GM23248 (cell line): ENCODE results near the gene KEL. TPM values are rescaled to one million over a fixed set of nuclear protein-coding genes. Genes with fewer than 3 reads are reported as not detected.

Source experiments
- DNase-seq: peaks from one replicate; pipeline ENCODE4 v3.0.0-alpha.2; 2015
- H2AFZ ChIP-seq: fragments of 200-600 bp; sonication (generic); 2 replicates; pipeline ENCODE4 v1.6.1; 2016; ENCODE audit warnings: antibody characterized with exemption
- H3F3A ChIP-seq: fragments of 200-600 bp; sonication (generic); 2 replicates; pipeline ENCODE4 v1.6.1; 2016; ENCODE audit warnings: mild to moderate bottlenecking, antibody characterized with exemption, mixed run types; ENCODE audit not compliant: insufficient read depth
- H3K27ac ChIP-seq: fragments of 200-600 bp; sonication (generic); 2 replicates; pipeline ENCODE4 v1.5.1; 2016; ENCODE audit warnings: mild to moderate bottlenecking
- H3K27me3 ChIP-seq: fragments of 200-600 bp; sonication (generic); replicated peaks from 2 replicates; pipeline ENCODE4 v1.6.1; 2016; ENCODE audit warnings: mild to moderate bottlenecking; ENCODE audit not compliant: insufficient read depth
- H3K36me3 ChIP-seq: fragments of 200-600 bp; sonication (generic); 2 replicates; pipeline ENCODE4 v1.6.1; 2016; ENCODE audit warnings: low read depth, mild to moderate bottlenecking
- H3K4me1 ChIP-seq: fragments of 200-600 bp; sonication (generic); 2 replicates; pipeline ENCODE4 v1.6.1; 2016; ENCODE audit warnings: mild to moderate bottlenecking; ENCODE audit not compliant: insufficient read depth
- H3K4me2 ChIP-seq: fragments of 200-600 bp; sonication (generic); one replicate; pipeline ENCODE4 v1.6.1; 2016; ENCODE audit warnings: mild to moderate bottlenecking; ENCODE audit not compliant: unreplicated experiment
- H3K4me3 ChIP-seq: fragments of 200-600 bp; sonication (generic); 2 replicates; pipeline ENCODE4 v1.5.1; 2016; ENCODE audit warnings: mild to moderate bottlenecking
- H3K79me2 ChIP-seq: fragments of 200-600 bp; sonication (generic); 2 replicates; pipeline ENCODE4 v1.6.1; 2016; ENCODE audit warnings: mild to moderate bottlenecking; ENCODE audit not compliant: insufficient read depth
- H3K9ac ChIP-seq: fragments of 200-600 bp; sonication (generic); 2 replicates; pipeline ENCODE4 v1.6.1; 2016; ENCODE audit warnings: mild to moderate bottlenecking
- H3K9me2 ChIP-seq: fragments of 200-600 bp; sonication (generic); 2 replicates; pipeline ENCODE4 v1.6.1; 2016; ENCODE audit warnings: mixed run types, mild to moderate bottlenecking, moderate library complexity; ENCODE audit not compliant: insufficient read depth
- H3K9me3 ChIP-seq: fragments of 200-600 bp; sonication (generic); one replicate; pipeline ENCODE4 v1.6.1; 2017; ENCODE audit warnings: low read depth
- H4K20me1 ChIP-seq: fragments of 200-600 bp; sonication (generic); 2 replicates; pipeline ENCODE4 v1.6.0; 2016; ENCODE audit not compliant: insufficient read depth
- EZH2 ChIP-seq: fragments of 200-600 bp; sonication (generic); IDR thresholded peaks from 2 replicates; pipeline ENCODE4 v1.6.1; 2018; ENCODE audit warnings: antibody characterized with exemption, mild to moderate bottlenecking; ENCODE audit not compliant: insufficient read depth, poor library complexity, severe bottlenecking
- EZH2phosphoT487 ChIP-seq: fragments of 200-600 bp; sonication (generic); IDR thresholded peaks from 2 replicates; pipeline ENCODE4 v1.6.1; 2018; ENCODE audit warnings: antibody characterized with exemption, moderate library complexity, mild to moderate bottlenecking, low read depth; ENCODE audit not compliant: insufficient read depth
- WGBS, 2 experiments: methylation state at CpG; one replicate each; pipeline ENCODE4 v1.1.6; 2015 to 2017; ENCODE audit warnings: low lambda C conversion rate in 2 of 2, low coverage in 1 of 2; ENCODE audit errors: missing lambda C conversion rate in 2 of 2; 5-methylcytosine and 5-hydroxymethylcytosine counted together
- in situ Hi-C: fragments of 300-500 bp; cut with MboI; formaldehyde crosslinking; loops from 2 replicates; pipeline ENCODE4 v1.15.0; 2020
- polyA plus RNA-seq: library from polyadenylated mRNA; unstranded; fragments of >200 nt; fragmentation: Nextera tagmentation; extraction: Ambion mirVana; gene quantifications from 2 replicates; pipeline ENCODE4 v1.2.1, GENCODE V29; 2016
- total RNA-seq: library from RNA; depleted of rRNA; stranded (reverse); fragments of >200 nt; shearing (Covaris generic); gene quantifications from 2 replicates; pipeline ENCODE4 v1.2.3, GENCODE V29; 2014

KEL gene
- total and polyA plus RNA-seq, 2 experiments from 2014 or later: not detected

GRCh38 chr7:143003393-143004051, 41.4 kb upstream of the KEL start:
- in situ Hi-C loops: no loop called here
- peak; percentile 62 for DNase-seq
- Histone ChIP-seq H2AFZ (peak overlapping the region; percentile 97), H3K9me3 (no peaks in the 10 kb centered on the region), H3K4me1 (no peaks in the 10 kb centered on the region), H3K9ac (no peak overlapping the region), H3K9me2 (no peaks in the 10 kb centered on the region), H3F3A (no peaks in the 10 kb centered on the region), H3K79me2 (no peaks in the 10 kb centered on the region), H3K36me3 (no peaks in the 10 kb centered on the region), H3K4me3 (peak overlapping the region; percentile 65), H4K20me1 (no peaks in the 10 kb centered on the region), H3K27me3 (0 out of 2 replicates have a peak, but pooled peaks cover 16% of the 10 kb centered on the region), H3K4me2 (peak overlapping the region; percentile 71), H3K27ac (no peak overlapping the region)
- TF ChIP-seq EZH2phosphoT487 (no peak), EZH2 (no peak)
- 33 to 40% methylated on average over 6 of the region's 6 CpGs for WGBS, 2 experiments

GRCh38 chr7:143002898-143003297, 40.7 kb upstream of the KEL start:
- peak overlapping the region; percentile 71 for H3K4me2 ChIP-seq
- TF ChIP-seq EZH2: no peak
- TF ChIP-seq EZH2phosphoT487: no peak

GRCh38 chr7:143002106-143002505, 39.9 kb upstream of the KEL start:
- H3F3A ChIP-seq: no peaks in the 10 kb centered on the region
- TF ChIP-seq EZH2phosphoT487: no peak
- TF ChIP-seq EZH2: no peak
- no peak overlapping the region for H3K27ac ChIP-seq
- H3K9me3 ChIP-seq: no peaks in the 10 kb centered on the region
- in situ Hi-C loops: no loop called here
- no peak overlapping the region for H3K9ac ChIP-seq
- DNase-seq: peak; percentile 37
- WGBS, 2 experiments: 26 to 29% methylated on average over 3 of the region's 3 CpGs
- H2AFZ ChIP-seq: no peak overlapping the region
- no peaks in the 10 kb centered on the region for H4K20me1 ChIP-seq
- H3K79me2 ChIP-seq: no peaks in the 10 kb centered on the region
- H3K4me3 ChIP-seq: no peak overlapping the region
- H3K36me3 ChIP-seq: no peaks in the 10 kb centered on the region
- 0 out of 2 replicates have a peak, but pooled peaks cover 14% of the 10 kb centered on the region for H3K27me3 ChIP-seq
- H3K4me2 ChIP-seq: no peak overlapping the region
- H3K4me1 ChIP-seq: no peaks in the 10 kb centered on the region
- no peaks in the 10 kb centered on the region for H3K9me2 ChIP-seq

More at GRCh38 chr7:143002898-143003297, 40.7 kb upstream of the KEL start:
- Histone ChIP-seq H3K27me3 (0 out of 2 replicates have a peak, but pooled peaks cover 16% of the 10 kb centered on the region), H3K9me3 (no peaks in the 10 kb centered on the region), H4K20me1 (no peaks in the 10 kb centered on the region), H3K9ac (no peak overlapping the region), H3F3A (no peaks in the 10 kb centered on the region), H3K36me3 (no peaks in the 10 kb centered on the region), H3K27ac (no peak overlapping the region), H2AFZ (peak overlapping the region; percentile 97), H3K4me1 (no peaks in the 10 kb centered on the region), H3K79me2 (no peaks in the 10 kb centered on the region), H3K4me3 (peak overlapping the region; percentile 65), H3K9me2 (no peaks in the 10 kb centered on the region)
- WGBS, 2 experiments: 68 to 75% methylated on average over 5 of the region's 5 CpGs
- no peak for DNase-seq
- in situ Hi-C loops: no loop called here

- no peaks in the 10 kb centered on the region for H3F3A ChIP-seq
- H3K4me3 ChIP-seq: no peak overlapping the region
- no peak overlapping the region for H3K9ac ChIP-seq
- no peaks in the 10 kb centered on the region for H3K9me2 ChIP-seq
- no peak overlapping the region for H3K27ac ChIP-seq
- H3K4me2 ChIP-seq: no peak overlapping the region
- H3K36me3 ChIP-seq: no peaks in the 10 kb centered on the region
- H3K79me2 ChIP-seq: no peaks in the 10 kb centered on the region
- no peaks in the 10 kb centered on the region for H4K20me1 ChIP-seq
- H3K27me3 ChIP-seq: 0 out of 2 replicates have a peak, but pooled peaks cover 3% of the 10 kb centered on the region
- DNase-seq: no peak
- no peaks in the 10 kb centered on the region for H3K9me3 ChIP-seq
- no peaks in the 10 kb centered on the region for H3K4me1 ChIP-seq
- in situ Hi-C loops: no loop called here
- 39 to 41% methylated on average over 2 of the region's 2 CpGs for WGBS, 2 experiments
- H2AFZ ChIP-seq: no peak overlapping the region
- TF ChIP-seq EZH2phosphoT487 (no peak), EZH2 (no peak)
Measured at GRCh38 chr7:143000648-143001047, 38.5 kb upstream of the KEL start.

GRCh38 chr7:142999793-143000192, 37.6 kb upstream of the KEL start:
- H2AFZ ChIP-seq: no peak overlapping the region
- no peak overlapping the region for H3K27ac ChIP-seq
- H3K9me2 ChIP-seq: no peaks in the 10 kb centered on the region
- H3K4me2 ChIP-seq: no peak overlapping the region
- H3K9me3 ChIP-seq: no peaks in the 10 kb centered on the region
- H3K27me3 ChIP-seq: no peaks in the 10 kb centered on the region
- in situ Hi-C loops: no loop called here
- H3K4me1 ChIP-seq: no peaks in the 10 kb centered on the region
- no peaks in the 10 kb centered on the region for H3F3A ChIP-seq
- TF ChIP-seq EZH2phosphoT487: no peak
- no peak for TF ChIP-seq EZH2
- H3K36me3 ChIP-seq: no peaks in the 10 kb centered on the region
- no peak for DNase-seq
- no peaks in the 10 kb centered on the region for H4K20me1 ChIP-seq
- H3K79me2 ChIP-seq: no peaks in the 10 kb centered on the region
- H3K9ac ChIP-seq: no peak overlapping the region
- no peak overlapping the region for H3K4me3 ChIP-seq
